ENCODE results near the gene ARPP21. TPM values are rescaled to one million over a fixed set of nuclear protein-coding genes. Genes with fewer than 3 reads are reported as not detected.
"Not testable (repeated sequence)": the region's sequence is repeated elsewhere in the genome, so short reads cannot be mapped to it uniquely, and the experiment has no call there.

ARPP21 gene
- total RNA-seq, 1 donor: not detected

DNA sequence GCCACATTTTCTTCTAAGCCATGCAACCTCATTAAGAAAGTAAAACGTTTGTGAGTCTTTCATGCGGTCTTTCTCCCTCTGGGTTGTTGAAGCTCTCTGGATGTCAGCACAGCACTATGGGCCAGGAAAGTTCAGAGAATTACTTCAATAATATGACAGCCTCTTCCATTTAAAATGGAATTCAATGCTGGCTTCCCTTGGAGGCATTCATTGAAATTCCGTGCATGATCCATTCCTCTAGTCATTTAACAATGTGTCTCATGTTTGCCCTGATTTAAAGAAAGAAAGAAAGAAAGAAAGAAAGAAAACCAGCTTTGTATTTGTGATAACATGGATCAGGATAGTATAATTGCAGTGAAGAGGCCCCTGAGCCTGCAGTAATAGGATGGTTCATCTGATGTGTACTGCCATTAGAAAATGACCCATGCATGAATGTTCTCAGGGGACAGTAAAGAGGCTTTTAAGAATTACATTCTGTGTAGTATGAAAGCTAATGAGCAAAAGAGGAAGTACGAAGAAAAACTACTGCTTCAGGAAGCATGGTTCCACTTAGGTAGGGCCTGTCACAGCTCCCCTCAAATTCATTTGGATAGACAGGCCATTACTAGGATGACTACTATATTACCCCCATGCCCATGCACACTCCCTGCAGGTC is 146.0 kb downstream of the ARPP21 start:
- Histone ChIP-seq H3K4me1 (ENCODE audit: insufficient read depth, low read length) (no peaks in the 10 kb centered on the region), H3K4me3 (ENCODE audit: low read length) (no peak overlapping the region), H3K9me3 (ENCODE audit: low read depth, low read length) (no peaks in the 10 kb centered on the region), H3K27me3 (ENCODE audit: insufficient read depth, low read length) (no peaks in the 10 kb centered on the region)

DNA sequence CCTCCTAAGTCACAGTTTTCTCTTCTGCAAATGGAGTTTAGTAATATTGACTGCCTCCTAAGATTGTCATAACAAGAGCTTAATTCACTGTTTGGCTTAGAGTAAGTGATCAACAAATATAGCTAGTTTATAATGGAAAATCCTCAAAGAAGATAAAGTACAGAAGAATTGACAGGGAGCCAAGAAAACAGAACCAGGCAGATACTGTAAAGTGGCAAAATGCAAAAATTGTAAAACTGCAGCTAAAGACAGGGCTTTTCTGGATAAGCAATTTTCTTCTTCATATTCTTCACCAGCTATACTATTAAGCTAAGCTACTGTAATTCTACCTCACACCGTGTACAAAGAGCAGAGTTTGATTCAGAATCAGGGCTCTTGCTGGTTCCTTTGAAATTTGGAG is 148.6 kb downstream of the ARPP21 start:
- Histone ChIP-seq H3K4me3 (ENCODE audit: low read length) (no peak overlapping the region), H3K27me3 (ENCODE audit: insufficient read depth, low read length) (no peaks in the 10 kb centered on the region), H3K9me3 (ENCODE audit: low read depth, low read length) (no peaks in the 10 kb centered on the region), H3K4me1 (ENCODE audit: insufficient read depth, low read length) (no peaks in the 10 kb centered on the region)

DNA sequence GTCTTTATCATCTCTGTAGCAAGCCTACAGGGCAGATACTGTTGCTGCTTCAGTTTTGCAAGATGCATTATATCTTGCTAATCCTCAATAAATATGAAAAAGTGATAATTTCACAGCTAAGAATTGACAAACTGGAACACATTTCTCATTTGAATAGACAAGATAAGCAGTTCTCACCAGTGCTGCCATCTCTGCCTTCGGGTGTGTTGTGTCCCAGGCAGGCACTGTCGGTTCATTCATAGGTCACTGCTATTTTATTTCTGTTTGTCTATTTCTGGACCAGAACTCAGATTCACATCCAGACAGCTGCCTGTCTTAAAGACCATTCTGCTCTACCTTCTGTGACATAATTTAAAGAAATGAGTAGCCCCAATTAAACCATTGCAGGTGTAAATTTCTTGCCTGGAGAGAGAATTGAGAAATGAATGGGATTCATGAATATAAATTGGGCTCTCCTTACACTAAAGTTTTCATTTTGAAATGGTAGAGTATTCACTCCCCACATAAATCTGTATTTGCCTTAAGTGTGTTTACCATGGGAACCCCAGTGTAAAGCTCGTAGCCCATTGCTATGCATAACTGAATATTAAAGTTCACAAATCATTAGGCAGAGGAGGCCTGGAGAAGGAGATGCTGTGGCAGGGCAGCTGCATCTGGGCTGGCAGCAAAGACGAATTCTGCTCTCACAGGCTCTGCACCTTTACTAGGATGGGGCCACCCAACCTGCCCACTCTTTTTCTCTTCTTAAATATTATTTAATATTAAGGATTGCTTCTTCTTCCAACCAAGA is 149.9 kb downstream of the ARPP21 start:
- H3K27me3 ChIP-seq (ENCODE audit: insufficient read depth, low read length): no peaks in the 10 kb centered on the region
- H3K4me3 ChIP-seq (ENCODE audit: low read length): no peak overlapping the region
- H3K9me3 ChIP-seq (ENCODE audit: low read depth, low read length): no peaks in the 10 kb centered on the region
- no peaks in the 10 kb centered on the region for H3K4me1 ChIP-seq (ENCODE audit: insufficient read depth, low read length)

DNA sequence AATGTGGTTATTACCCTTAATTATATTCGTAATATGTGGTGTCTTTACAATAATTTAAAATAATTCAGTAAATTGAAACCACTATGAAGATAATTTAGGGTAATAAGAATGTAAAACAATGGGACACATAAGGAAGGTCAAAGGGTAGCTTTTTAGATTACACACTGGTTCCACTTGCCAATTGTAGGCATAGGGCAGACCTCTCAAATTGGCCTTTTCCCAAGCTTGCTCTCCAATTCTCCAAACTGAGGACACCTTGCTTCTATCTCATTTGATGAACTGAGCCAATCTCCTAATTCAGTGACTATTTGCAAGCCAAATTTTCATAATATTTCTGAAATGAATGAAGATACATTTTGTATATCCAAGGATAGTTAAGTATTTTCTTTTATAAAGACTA is 151.4 kb downstream of the ARPP21 start:
- H3K4me3 ChIP-seq (ENCODE audit: low read length): no peak overlapping the region
- no peaks in the 10 kb centered on the region for H3K27me3 ChIP-seq (ENCODE audit: insufficient read depth, low read length)
- no peaks in the 10 kb centered on the region for H3K4me1 ChIP-seq (ENCODE audit: insufficient read depth, low read length)
- no peaks in the 10 kb centered on the region for H3K9me3 ChIP-seq (ENCODE audit: low read depth, low read length)

DNA sequence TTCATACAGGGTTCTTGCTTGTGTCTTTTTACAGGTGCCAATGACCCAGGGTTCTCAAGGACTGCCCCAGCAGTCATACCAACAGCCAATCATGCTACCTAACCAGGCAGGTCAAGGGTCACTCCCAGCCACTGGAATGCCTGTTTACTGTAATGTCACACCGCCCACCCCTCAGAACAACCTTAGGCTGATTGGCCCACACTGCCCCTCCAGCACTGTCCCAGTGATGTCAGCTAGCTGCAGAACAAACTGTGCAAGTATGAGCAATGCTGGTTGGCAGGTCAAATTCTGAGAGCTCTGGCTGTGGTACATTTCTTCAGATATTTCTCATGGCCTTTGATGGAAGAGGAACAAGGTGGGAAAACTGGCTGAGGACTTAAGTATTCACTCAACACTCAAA is 154.3 kb downstream of the ARPP21 start:
- no peaks in the 10 kb centered on the region for H3K4me1 ChIP-seq (ENCODE audit: insufficient read depth, low read length)
- no peaks in the 10 kb centered on the region for H3K9me3 ChIP-seq (ENCODE audit: low read depth, low read length)
- H3K27me3 ChIP-seq (ENCODE audit: insufficient read depth, low read length): no peaks in the 10 kb centered on the region
- H3K4me3 ChIP-seq (ENCODE audit: low read length): no peak overlapping the region

DNA sequence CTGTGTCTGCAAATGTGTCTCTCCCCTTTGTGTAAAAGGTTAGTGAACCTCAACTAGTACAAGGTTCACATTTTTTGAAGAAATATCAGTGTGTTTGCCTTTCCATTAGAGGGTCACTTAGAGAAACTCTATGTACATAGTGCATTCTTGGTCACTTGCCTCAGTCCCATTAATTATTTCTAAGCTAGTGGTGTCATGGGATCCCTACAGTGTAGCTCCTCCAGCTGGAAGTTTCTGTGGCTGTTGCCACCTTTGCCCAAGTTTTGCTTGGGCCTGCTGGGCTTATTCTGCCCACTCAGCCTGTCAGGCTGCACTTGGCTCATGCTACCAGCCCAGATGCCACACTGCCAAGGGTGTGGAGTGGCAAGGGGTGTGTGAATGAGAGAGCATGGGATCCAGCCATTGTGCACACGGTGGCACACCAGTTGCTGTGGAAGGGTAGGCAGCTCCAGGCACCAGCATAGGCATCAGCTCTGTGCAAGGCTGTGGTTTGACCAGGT is 161.7 kb downstream of the ARPP21 start:
- Histone ChIP-seq H3K27me3 (ENCODE audit: insufficient read depth, low read length) (no peaks in the 10 kb centered on the region), H3K9me3 (ENCODE audit: low read depth, low read length) (no peaks in the 10 kb centered on the region)

DNA sequence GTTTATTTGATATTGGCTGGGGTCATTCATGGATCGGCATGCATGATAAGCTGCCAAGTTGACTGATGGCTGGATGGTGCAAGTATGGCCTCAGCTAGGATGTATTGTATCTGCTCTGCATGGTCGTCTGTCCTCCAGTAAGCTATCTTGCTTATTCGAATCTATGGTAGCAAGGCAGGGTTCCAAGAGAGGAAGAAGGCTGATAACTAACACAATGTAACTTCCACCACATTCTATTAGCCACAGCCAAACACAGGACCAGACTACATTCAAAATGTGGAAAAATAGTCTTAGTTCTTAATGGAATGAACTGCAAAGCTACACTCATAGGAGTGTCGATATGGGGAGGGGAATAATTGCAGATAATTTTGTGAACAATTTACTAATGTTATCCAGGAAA is 175.2 kb downstream of the ARPP21 start:
- no peaks in the 10 kb centered on the region for H3K27me3 ChIP-seq (ENCODE audit: insufficient read depth, low read length)
- no peak overlapping the region for H3K4me3 ChIP-seq (ENCODE audit: low read length)
- H3K4me1 ChIP-seq (ENCODE audit: insufficient read depth, low read length): no peaks in the 10 kb centered on the region
- H3K9me3 ChIP-seq (ENCODE audit: low read depth, low read length): no peaks in the 10 kb centered on the region

More for the DNA sequence above, 161.7 kb downstream of the ARPP21 start:
- no peak overlapping the region for H3K4me3 ChIP-seq (ENCODE audit: low read length)
- H3K4me1 ChIP-seq (ENCODE audit: insufficient read depth, low read length): no peaks in the 10 kb centered on the region

DNA sequence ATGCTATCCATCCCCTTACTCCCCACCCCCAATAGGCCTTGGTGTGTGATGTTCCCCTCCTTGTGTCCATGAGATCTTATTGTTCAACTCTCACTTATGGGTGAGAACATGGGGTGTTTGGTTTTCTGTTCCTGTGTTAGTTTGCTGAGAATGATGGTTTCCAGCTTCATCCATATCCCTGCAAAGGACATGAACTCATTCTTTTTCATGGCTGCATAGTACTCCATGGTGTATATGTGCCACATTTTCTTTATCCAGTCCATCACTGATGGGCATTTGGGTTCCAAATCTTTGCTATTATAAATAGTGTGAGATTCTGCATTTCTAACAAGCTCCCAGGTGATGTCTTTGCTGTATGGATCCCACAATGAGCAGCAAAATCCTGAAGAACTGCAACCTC is 176.5 kb downstream of the ARPP21 start:
- H3K4me3 ChIP-seq (ENCODE audit: low read length); H3K4me1 ChIP-seq (ENCODE audit: insufficient read depth, low read length); H3K27me3 ChIP-seq (ENCODE audit: insufficient read depth, low read length); H3K9me3 ChIP-seq (ENCODE audit: low read depth, low read length): not testable (repeated sequence)

DNA sequence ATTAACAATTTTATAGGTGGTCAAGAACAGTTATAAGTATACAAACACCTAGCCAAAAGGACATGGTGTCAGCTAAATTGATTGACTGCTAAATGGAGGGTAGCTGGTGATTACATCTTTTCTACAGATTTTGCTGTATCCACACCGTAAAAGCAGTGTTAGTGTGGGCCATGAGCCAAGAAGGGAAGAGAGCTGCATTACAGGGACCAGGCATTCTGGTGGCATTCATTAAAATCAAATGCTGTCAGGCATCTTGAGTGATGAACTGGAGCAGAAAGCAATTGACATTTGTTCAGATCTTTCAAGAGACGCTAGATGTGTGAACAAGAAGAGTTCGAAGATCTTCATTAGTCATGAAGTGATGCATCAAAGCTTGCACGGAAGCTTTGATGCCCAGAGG is 177.9 kb downstream of the ARPP21 start:
- Histone ChIP-seq H3K4me1 (ENCODE audit: insufficient read depth, low read length) (no peaks in the 10 kb centered on the region), H3K27me3 (ENCODE audit: insufficient read depth, low read length) (no peaks in the 10 kb centered on the region), H3K4me3 (ENCODE audit: low read length) (no peak overlapping the region), H3K9me3 (ENCODE audit: low read depth, low read length) (no peaks in the 10 kb centered on the region)

DNA sequence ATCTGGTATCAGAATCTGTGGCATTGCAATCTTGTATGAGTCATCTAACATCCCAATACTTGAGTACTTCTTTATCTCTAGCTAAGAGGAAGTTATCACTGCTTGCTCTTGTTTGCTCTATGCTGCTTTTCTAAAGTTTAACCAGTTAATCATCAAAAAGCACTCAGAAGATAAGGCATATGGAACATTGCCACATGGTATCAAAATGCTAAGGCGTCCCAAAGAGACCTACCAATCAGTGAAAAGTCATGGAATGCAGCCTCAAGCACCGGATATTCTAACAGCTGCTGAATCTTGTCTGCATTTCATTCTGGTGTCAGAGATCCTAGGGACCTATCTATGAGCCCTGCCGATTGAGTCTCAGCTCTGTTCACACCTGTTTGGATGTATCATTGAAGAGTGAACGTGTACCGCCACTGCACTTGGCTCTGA is 192.8 kb downstream of the ARPP21 start:
- H3K27me3 ChIP-seq (ENCODE audit: insufficient read depth, low read length): no peaks in the 10 kb centered on the region

More for the DNA sequence above, 192.8 kb downstream of the ARPP21 start:
- H3K4me3 ChIP-seq (ENCODE audit: low read length): no peak overlapping the region
- no peaks in the 10 kb centered on the region for H3K9me3 ChIP-seq (ENCODE audit: low read depth, low read length)
- no peaks in the 10 kb centered on the region for H3K4me1 ChIP-seq (ENCODE audit: insufficient read depth, low read length)

Measured in mononuclear cell (primary cell).